GM21737 (cell line): ENCODE results near the gene SELENON.

Source experiments
- ATAC-seq: cut with Tn5 transposase; IDR thresholded peaks from one replicate; pipeline ENCODE4 v1.9.1; 2021; ENCODE audit warnings: mild to moderate bottlenecking, moderate library complexity; ENCODE audit not compliant: unreplicated experiment

SELENON gene

GRCh38 chr1:25808481-25809244, 8.7 kb downstream of the SELENON start:
- ATAC-seq = no peak

- no peak for ATAC-seq
Measured at GRCh38 chr1:25809283-25809926, 9.4 kb downstream of the SELENON start.

- ATAC-seq = no peak
Measured at GRCh38 chr1:25809929-25810328, 9.9 kb downstream of the SELENON start.

GRCh38 chr1:25810341-25811299, 10.6 kb downstream of the SELENON start:
- no peak for ATAC-seq

- no peak for ATAC-seq
Measured at GRCh38 chr1:25811384-25812082, 11.5 kb downstream of the SELENON start.

GRCh38 chr1:25813071-25813733, 13.2 kb downstream of the SELENON start:
- ATAC-seq = no peak

- ATAC-seq = no peak
Measured at GRCh38 chr1:25813734-25814471, 13.9 kb downstream of the SELENON start.

- ATAC-seq = no peak
Measured at GRCh38 chr1:25814549-25815087, 14.6 kb downstream of the SELENON start.

- ATAC-seq = no peak
Measured at GRCh38 chr1:25815208-25816111, 15.5 kb downstream of the SELENON start.

GRCh38 chr1:25816112-25816718, 16.2 kb downstream of the SELENON start:
- ATAC-seq = no peak

GRCh38 chr1:25817840-25818501, 18.0 kb downstream of the SELENON start:
- no peak for ATAC-seq

- no peak for ATAC-seq
Measured at GRCh38 chr1:25818569-25818968, 18.6 kb downstream of the SELENON start.

GRCh38 chr1:25819491-25820246, 19.7 kb downstream of the SELENON start, which contains the start of gene MTFR1L:
TSS of gene MTFR1L (plus strand) at chr1:25819954. CDS start at chr1:25823105, 3,151 bp downstream.
- ATAC-seq = peak; percentile 79

- ATAC-seq = peak; percentile 41
Measured at GRCh38 chr1:25820247-25821111, 20.5 kb downstream of the SELENON start.

GRCh38 chr1:25821112-25821476, 21.1 kb downstream of the SELENON start:
- no peak for ATAC-seq
